Glutamatergic neuron (in vitro differentiated cells): ENCODE data around the gene STK11. TPM values are rescaled to one million over a fixed set of nuclear protein-coding genes. Genes with fewer than 3 reads are reported as not detected.

Experiments used
- DNase-seq: peaks from one replicate; pipeline ENCODE4 v3.0.0; 2022
- H3K27ac Mint-ChIP-seq: one replicate; pipeline ENCODE4 v1.8.0; 2020; ENCODE audit warnings: mild to moderate bottlenecking, mixed read lengths, inconsistent platforms; ENCODE audit not compliant: unreplicated experiment
- H3K27me3 Mint-ChIP-seq: one replicate; pipeline ENCODE4 v1.8.0; 2020; ENCODE audit warnings: mild to moderate bottlenecking, moderate library complexity, mixed read lengths, inconsistent platforms; ENCODE audit not compliant: unreplicated experiment
- H3K36me3 Mint-ChIP-seq: one replicate; pipeline ENCODE4 v1.8.0; 2020; ENCODE audit warnings: mild to moderate bottlenecking, mixed read lengths, inconsistent platforms; ENCODE audit not compliant: unreplicated experiment
- H3K4me1 Mint-ChIP-seq: one replicate; pipeline ENCODE4 v1.8.0; 2020; ENCODE audit warnings: mild to moderate bottlenecking, low read depth, mixed read lengths, inconsistent platforms; ENCODE audit not compliant: unreplicated experiment
- H3K4me3 Mint-ChIP-seq: one replicate; pipeline ENCODE4 v1.8.0; 2020; ENCODE audit warnings: mild to moderate bottlenecking, mixed read lengths, inconsistent platforms; ENCODE audit not compliant: unreplicated experiment
- H3K9me3 Mint-ChIP-seq: one replicate; pipeline ENCODE4 v1.8.0; 2020; ENCODE audit warnings: mild to moderate bottlenecking, moderate library complexity, mixed read lengths, inconsistent platforms; ENCODE audit not compliant: unreplicated experiment
- CTCF ChIP-seq: fragments of 200-600 bp; sonication (generic); IDR thresholded peaks from one replicate; pipeline ENCODE4 v1.5.0; 2021; ENCODE audit not compliant: partially characterized antibody, unreplicated experiment
- total RNA-seq: library from RNA; stranded (reverse); fragmentation: NEBNext Ultra II Directional; extraction: Animal tissue kit (Norgen Biotek cat#: 25700); gene quantifications from one replicate; pipeline ENCODE4 v1.2.1, GENCODE V29; 2021; ENCODE audit not compliant: unreplicated experiment

STK11 gene
- total RNA-seq, 1 donor from 2014 or later, result 48.2 TPM

GRCh38 chr19:1236576-1236975 lies 31.0 kb downstream of the STK11 start:
- peaks cover 8% of the 10 kb centered on the region for H3K4me1 Mint-ChIP-seq
- TF ChIP-seq CTCF, result no peak
- H3K36me3 Mint-ChIP-seq, result no peaks in the 10 kb centered on the region
- no peak overlapping the region for H3K4me3 Mint-ChIP-seq
- no peak overlapping the region for H3K27ac Mint-ChIP-seq
- peaks cover 18% of the 10 kb centered on the region for H3K27me3 Mint-ChIP-seq
- H3K9me3 Mint-ChIP-seq, result peaks cover 18% of the 10 kb centered on the region
- DNase-seq, result peak; percentile 70

DNA sequence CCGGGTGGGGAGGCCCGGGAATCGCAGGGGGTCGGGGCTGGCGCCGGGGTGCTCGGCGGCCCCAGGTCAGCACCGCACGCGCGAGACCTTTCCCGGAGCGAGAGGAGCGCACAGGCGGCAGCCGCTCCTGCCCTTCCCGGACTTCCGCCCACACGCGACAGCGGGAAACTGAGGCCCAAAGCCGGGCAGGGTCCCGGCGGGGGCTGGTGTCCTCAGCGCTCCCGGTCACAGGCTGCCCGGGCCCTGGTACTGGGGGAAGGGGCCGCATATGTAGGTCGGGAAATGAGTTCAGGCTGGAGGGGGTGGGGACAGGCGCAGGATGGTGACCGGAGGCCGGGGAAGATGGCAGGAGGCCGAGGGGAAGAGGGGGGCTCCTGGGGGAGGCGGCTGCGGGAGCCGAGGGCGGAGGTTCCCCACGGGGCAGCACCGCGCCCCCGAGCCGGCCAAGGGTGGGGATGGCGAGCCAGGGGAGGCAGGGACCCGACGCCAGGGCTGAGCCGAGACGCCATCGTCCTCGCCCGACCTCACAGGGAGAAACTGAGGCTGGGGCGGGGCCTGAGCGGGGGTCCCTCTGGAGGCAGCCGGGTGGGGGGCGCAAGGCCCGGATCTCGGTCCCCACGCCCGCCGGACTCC lies 31.6 kb downstream of the STK11 start:
- H3K27me3 Mint-ChIP-seq, result peaks cover 20% of the 10 kb centered on the region
- no peaks in the 10 kb centered on the region for H3K36me3 Mint-ChIP-seq
- TF ChIP-seq CTCF, result no peak
- peak overlapping the region; percentile 52 for H3K4me3 Mint-ChIP-seq
- peaks cover 6% of the 10 kb centered on the region for H3K4me1 Mint-ChIP-seq
- H3K9me3 Mint-ChIP-seq, result peaks cover 18% of the 10 kb centered on the region
- DNase-seq, result no peak
- no peak overlapping the region for H3K27ac Mint-ChIP-seq

DNA sequence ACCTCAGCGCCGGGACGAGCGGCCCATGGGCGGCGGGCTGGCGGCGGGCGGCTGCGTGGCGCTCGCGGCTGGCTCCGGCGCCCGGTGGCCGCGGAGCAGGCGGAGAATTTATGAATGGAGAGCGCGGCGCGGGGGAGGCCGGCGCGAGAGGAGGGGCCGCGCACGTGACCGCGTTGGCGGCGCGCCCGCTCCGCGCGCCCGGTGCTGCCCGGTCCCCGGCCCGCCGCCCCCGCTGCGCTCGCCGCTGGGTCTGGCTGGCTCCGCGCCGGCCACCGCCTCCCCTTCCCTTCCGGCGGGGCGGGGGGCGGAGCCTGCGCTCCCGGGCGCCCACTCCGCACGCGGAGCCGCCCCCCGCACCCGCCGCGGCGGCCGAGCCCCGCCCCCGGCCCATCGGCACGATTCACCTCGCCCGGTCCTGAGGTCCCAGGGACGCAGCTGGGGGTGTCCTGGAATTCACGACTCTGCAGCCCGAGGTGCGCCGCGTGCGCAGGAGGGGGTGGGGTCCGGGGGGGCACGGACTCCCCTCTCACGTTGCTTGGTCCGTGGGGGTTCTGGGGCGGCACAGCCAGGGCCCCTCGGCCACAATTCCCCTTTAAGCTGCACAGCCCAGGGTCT lies 32.3 kb downstream of the STK11 start, which contains the start of gene CBARP:
Gene CBARP, minus strand, starts transcription at position 252 of the 615 bp plus-strand sequence. CDS start 1,905 bp downstream, outside the sequence.
- peaks cover 2% of the 10 kb centered on the region for H3K4me1 Mint-ChIP-seq
- peak within 1 kb of the TSS; percentile 75 for H3K4me3 Mint-ChIP-seq
- peaks cover 14% of the 10 kb centered on the region for H3K9me3 Mint-ChIP-seq
- no peaks in the 10 kb centered on the region for H3K36me3 Mint-ChIP-seq
- peak; percentile 74 for DNase-seq
- no peak for TF ChIP-seq CTCF
- peak within 1 kb of the TSS; percentile 48 for H3K27ac Mint-ChIP-seq
- peaks cover 17% of the 10 kb centered on the region for H3K27me3 Mint-ChIP-seq

DNA sequence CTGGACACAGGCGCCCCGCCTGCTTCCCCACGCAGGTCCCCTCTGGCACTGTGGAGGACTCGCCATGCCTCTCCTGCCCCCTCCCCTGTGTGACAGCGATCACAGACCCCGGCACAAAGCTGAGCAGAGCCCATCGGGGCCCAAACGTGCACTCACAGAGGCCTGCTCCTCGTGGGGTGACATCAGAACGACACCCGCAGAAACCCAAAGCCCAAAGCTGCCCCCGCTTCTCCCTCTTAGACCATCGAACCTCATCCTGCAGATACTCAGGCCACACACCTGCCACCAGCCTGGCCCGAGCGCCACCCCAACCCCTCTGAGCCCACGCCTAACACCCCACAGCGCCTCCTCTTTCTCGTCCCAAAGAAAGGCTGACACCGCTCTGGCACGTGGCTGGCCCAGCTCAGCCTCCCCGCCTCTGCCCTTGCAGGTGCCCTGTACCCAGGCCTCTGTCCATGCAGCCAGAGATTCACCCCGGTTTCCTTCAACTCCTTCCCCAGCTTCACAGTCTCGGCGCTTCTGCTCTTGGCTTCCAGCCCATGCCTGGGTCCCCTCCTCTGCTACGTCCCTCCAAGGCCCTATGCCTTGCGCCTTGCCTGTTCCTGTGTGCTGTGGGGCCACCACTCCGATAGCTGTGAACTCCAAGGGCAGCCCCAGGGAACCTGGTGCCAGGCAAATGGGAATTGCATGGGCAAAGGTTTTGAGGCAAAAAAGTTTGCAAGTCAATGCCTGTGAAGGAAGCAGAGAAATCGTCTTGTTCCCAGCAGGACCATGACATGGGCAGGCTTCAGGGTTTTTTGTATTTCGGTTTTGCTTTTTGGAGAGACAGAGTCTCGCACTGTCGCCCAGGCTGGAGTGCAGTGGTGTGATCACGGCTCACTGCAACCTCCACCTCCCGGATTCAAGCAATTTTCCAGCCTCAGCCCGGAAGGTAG lies 33.1 kb downstream of the STK11 start:
- no peak for DNase-seq
- Mint-ChIP-seq H3K36me3 (no peaks in the 10 kb centered on the region), H3K27ac (peak overlapping the region; percentile 72), H3K27me3 (peaks cover 17% of the 10 kb centered on the region), H3K9me3 (peaks cover 14% of the 10 kb centered on the region), H3K4me1 (peaks cover 2% of the 10 kb centered on the region), H3K4me3 (peak overlapping the region; percentile 75)
- TF ChIP-seq CTCF, result no peak
